H1 (cell line): ENCODE measurements around the gene IWS1.

Source experiments
- BRCA1 ChIP-seq: IDR thresholded peaks from 2 replicates; pipeline ENCODE4 v1.6.1; 2012; ENCODE audit warnings: low read depth, low read length, improper control_type of control experiment
- CBX8 ChIP-seq: fragments of 300-800, 300-1000 bp; sonication (generic); IDR thresholded peaks from 2 replicates; pipeline ENCODE4 v1.7.1; 2016; ENCODE audit warnings: low read depth, low read length, borderline replicate concordance
- POLR2AphosphoS5 ChIP-seq: IDR thresholded peaks from 2 replicates; pipeline ENCODE4 v1.6.1; 2011; ENCODE audit warnings: low read depth, low read length
- SP1 ChIP-seq: IDR thresholded peaks from 2 replicates; pipeline ENCODE4 v1.6.1; 2011; ENCODE audit warnings: low read depth, low read length
- TAF7 ChIP-seq: optimal IDR thresholded peaks from 2 replicates; pipeline ENCODE3; 2011; ENCODE audit warnings: low read depth, mild to moderate bottlenecking, inconsistent platforms, low read length, moderate library complexity, borderline replicate concordance
- YY1 ChIP-seq: IDR thresholded peaks from 2 replicates; pipeline ENCODE4 v1.6.1; 2011; ENCODE audit warnings: low read depth, mild to moderate bottlenecking, low read length
- TF ChIP-seq, protein P1 (sequence below), 3 experiments: IDR thresholded peaks; 1 replicate in 2 of 3; 2 replicates in 1 of 3; pipeline versions ENCODE4 v1.5.1 to v1.6.1; 2011; ENCODE audit warnings: low read length in 3 of 3, mild to moderate bottlenecking in 3 of 3, inconsistent platforms in 2 of 3, low read depth in 1 of 3, moderate library complexity in 1 of 3; ENCODE audit not compliant: insufficient read depth in 1 of 3; ENCODE audit errors: control extremely low read depth in 1 of 3

- TF ChIP-seq, protein P1, sequence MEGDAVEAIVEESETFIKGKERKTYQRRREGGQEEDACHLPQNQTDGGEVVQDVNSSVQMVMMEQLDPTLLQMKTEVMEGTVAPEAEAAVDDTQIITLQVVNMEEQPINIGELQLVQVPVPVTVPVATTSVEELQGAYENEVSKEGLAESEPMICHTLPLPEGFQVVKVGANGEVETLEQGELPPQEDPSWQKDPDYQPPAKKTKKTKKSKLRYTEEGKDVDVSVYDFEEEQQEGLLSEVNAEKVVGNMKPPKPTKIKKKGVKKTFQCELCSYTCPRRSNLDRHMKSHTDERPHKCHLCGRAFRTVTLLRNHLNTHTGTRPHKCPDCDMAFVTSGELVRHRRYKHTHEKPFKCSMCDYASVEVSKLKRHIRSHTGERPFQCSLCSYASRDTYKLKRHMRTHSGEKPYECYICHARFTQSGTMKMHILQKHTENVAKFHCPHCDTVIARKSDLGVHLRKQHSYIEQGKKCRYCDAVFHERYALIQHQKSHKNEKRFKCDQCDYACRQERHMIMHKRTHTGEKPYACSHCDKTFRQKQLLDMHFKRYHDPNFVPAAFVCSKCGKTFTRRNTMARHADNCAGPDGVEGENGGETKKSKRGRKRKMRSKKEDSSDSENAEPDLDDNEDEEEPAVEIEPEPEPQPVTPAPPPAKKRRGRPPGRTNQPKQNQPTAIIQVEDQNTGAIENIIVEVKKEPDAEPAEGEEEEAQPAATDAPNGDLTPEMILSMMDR (IDR thresholded peaks at IDR 0.05; ENCODE audit: control extremely low read depth in 1 of 3, insufficient read depth in 1 of 3, low read depth in 1 of 3, low read length in 3 of 3), result no peak
- TF ChIP-seq POLR2AphosphoS5 (no peak), TAF7 (no peak), CBX8 (no peak), SP1 (no peak), BRCA1 (no peak), YY1 (no peak)
These were observed 39.8 kb upstream of the IWS1 start for GRCh38 chr2:127566139-127566417.
